Neural cell (in vitro differentiated cells): ENCODE data around the gene PER2. TPM values are rescaled to one million over a fixed set of nuclear protein-coding genes. Genes with fewer than 3 reads are reported as not detected.

ENCODE experiments used
- H2AFZ ChIP-seq: fragments of 200-600, 300-800 bp; sonication (generic), shearing (Covaris generic); 2 replicates; pipeline ENCODE4 v1.6.0; 2014; ENCODE audit warnings: low read depth, mild to moderate bottlenecking, antibody characterized with exemption, low read length, moderate library complexity
- H3F3A ChIP-seq: fragments of 200-600 bp; shearing (Covaris generic); 2 replicates; pipeline ENCODE4 v1.6.1; 2016; ENCODE audit warnings: mild to moderate bottlenecking, moderate library complexity, mixed read lengths, antibody characterized with exemption, low read length; ENCODE audit not compliant: insufficient read depth, poor library complexity, severe bottlenecking
- H3K27ac ChIP-seq: fragments of 200-600, 300-800 bp; sonication (generic), shearing (Covaris generic); 2 replicates; pipeline ENCODE4 v1.5.1; 2014; ENCODE audit warnings: mild to moderate bottlenecking, low read length, moderate library complexity
- H3K27me3 ChIP-seq: fragments of 300-800, 200-600 bp; sonication (generic), shearing (Covaris generic); 2 replicates; pipeline ENCODE4 v1.6.0; 2014; ENCODE audit warnings: mild to moderate bottlenecking, low read depth, low read length, moderate library complexity; ENCODE audit not compliant: insufficient read depth
- H3K36me3 ChIP-seq: fragments of 300-800, 200-600 bp; sonication (generic), shearing (Covaris generic); 2 replicates; pipeline ENCODE4 v1.5.1; 2014; ENCODE audit warnings: mild to moderate bottlenecking, antibody characterized with exemption, low read length, moderate library complexity; ENCODE audit not compliant: insufficient read depth
- H3K4me2 ChIP-seq: fragments of 300-800, 200-600 bp; sonication (generic), shearing (Covaris generic); 2 replicates; pipeline ENCODE4 v1.6.0; 2014; ENCODE audit warnings: mild to moderate bottlenecking, low read length
- H3K4me3 ChIP-seq: fragments of 300-800, 200-600 bp; sonication (generic), shearing (Covaris generic); 2 replicates; pipeline ENCODE4 v1.5.1; 2014; ENCODE audit warnings: mild to moderate bottlenecking, low read length, moderate library complexity
- H3K79me2 ChIP-seq: fragments of 200-600 bp; shearing (Covaris generic); replicated peaks from 2 replicates; pipeline ENCODE4 v1.6.0; 2014; ENCODE audit warnings: mild to moderate bottlenecking, low read length, moderate library complexity; ENCODE audit not compliant: insufficient read depth
- H3K9ac ChIP-seq: fragments of 300-800, 200-600 bp; sonication (generic), shearing (Covaris generic); 2 replicates; pipeline ENCODE4 v1.6.1; 2016; ENCODE audit warnings: mild to moderate bottlenecking, low read length, mixed read lengths
- H3K9me2 ChIP-seq: fragments of 200-600 bp; shearing (Covaris generic); 2 replicates; pipeline ENCODE4 v1.6.1; 2016; ENCODE audit warnings: mild to moderate bottlenecking, low read length, mixed read lengths; ENCODE audit not compliant: insufficient read depth
- H3K9me3 ChIP-seq: fragments of 200-600, 300-800 bp; sonication (generic), shearing (Covaris generic); 2 replicates; pipeline ENCODE4 v1.6.1; 2016; ENCODE audit warnings: mild to moderate bottlenecking, mixed run types, low read length, moderate library complexity, mixed read lengths
- H4K20me1 ChIP-seq: fragments of 200-600 bp; shearing (Covaris generic); 2 replicates; pipeline ENCODE4 v1.6.1; 2016; ENCODE audit warnings: mild to moderate bottlenecking, mixed run types; ENCODE audit not compliant: insufficient read depth
- CTCF ChIP-seq: fragments of 450-650 bp; IDR thresholded peaks from 2 replicates; pipeline ENCODE4 v1.5.1; 2014; ENCODE audit warnings: antibody characterized with exemption, mild to moderate bottlenecking, moderate library complexity; ENCODE audit not compliant: poor library complexity, severe bottlenecking
- EP300 ChIP-seq: fragments of 450-650 bp; conservative IDR thresholded peaks from 2 replicates; pipeline ENCODE4 v1.6.1; 2014; ENCODE audit warnings: antibody characterized with exemption, mild to moderate bottlenecking, moderate library complexity; ENCODE audit not compliant: poor library complexity, severe bottlenecking
- EZH2 ChIP-seq: fragments of 200-600, 300-800 bp; shearing (Covaris generic), sonication (generic); IDR thresholded peaks from 2 replicates; pipeline ENCODE4 v1.6.1; 2014; ENCODE audit warnings: antibody characterized with exemption, low read length, borderline replicate concordance, mild to moderate bottlenecking; ENCODE audit not compliant: insufficient read depth, poor library complexity, severe bottlenecking
- MXI1 ChIP-seq: fragments of 450-650 bp; conservative IDR thresholded peaks from 2 replicates; pipeline ENCODE4 v1.6.1; 2014; ENCODE audit warnings: antibody characterized with exemption, mild to moderate bottlenecking; ENCODE audit not compliant: poor library complexity, severe bottlenecking
- POLR2AphosphoS5 ChIP-seq: IDR thresholded peaks from 2 replicates; pipeline ENCODE4 v1.6.1; 2012
- RAD21 ChIP-seq: fragments of 450-650 bp; conservative IDR thresholded peaks from 2 replicates; pipeline ENCODE4 v1.6.1; 2014; ENCODE audit warnings: antibody characterized with exemption, mild to moderate bottlenecking, moderate library complexity
- SMC3 ChIP-seq: fragments of 450-650 bp; conservative IDR thresholded peaks from 2 replicates; pipeline ENCODE4 v1.6.1; 2014; ENCODE audit warnings: antibody characterized with exemption, mild to moderate bottlenecking, moderate library complexity; ENCODE audit not compliant: poor library complexity
- TAF1 ChIP-seq: IDR thresholded peaks from 2 replicates; pipeline ENCODE4 v1.6.1; 2012; ENCODE audit warnings: low read depth
- polyA plus RNA-seq: library from polyadenylated mRNA; depleted of rRNA; stranded (reverse); fragments of >200 nt; gene quantifications from 2 replicates; pipeline ENCODE4 v1.2.3, GENCODE V29; 2014
- TF ChIP-seq, protein P1 (sequence below): IDR thresholded peaks from 2 replicates; pipeline ENCODE4 v1.6.1; 2012; ENCODE audit warnings: borderline replicate concordance

PER2 gene
- polyA plus RNA-seq, 1 donor from 2014 or later = 3.2 TPM

DNA sequence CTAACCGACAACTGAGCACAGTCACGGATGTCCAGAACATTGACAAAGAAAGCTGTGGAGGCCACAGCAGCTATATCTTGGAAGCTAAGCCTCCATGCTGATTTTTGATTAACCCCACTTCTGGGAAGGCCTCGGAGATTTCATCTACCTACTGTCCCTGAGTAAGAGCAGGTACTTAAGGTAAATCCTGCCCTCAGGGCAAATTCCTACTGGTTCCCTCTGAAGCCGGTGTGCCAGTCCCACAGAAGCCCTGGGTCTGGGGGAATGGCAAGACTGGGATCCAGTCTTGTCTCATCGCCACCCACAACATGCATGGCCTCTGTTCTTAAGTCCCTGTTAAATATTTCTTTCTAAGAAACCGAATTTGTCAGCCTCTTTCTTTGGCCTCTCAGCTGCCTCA, 18.7 kb downstream of the PER2 start:
- Histone ChIP-seq H3K9me3 (no peaks in the 10 kb centered on the region), H4K20me1 (no peaks in the 10 kb centered on the region), H2AFZ (no peak overlapping the region), H3K36me3 (no peaks in the 10 kb centered on the region), H3K4me3 (no peak overlapping the region), H3K79me2 (no peaks in the 10 kb centered on the region), H3K4me2 (no peak overlapping the region), H3K27ac (no peak overlapping the region), H3K9ac (no peak overlapping the region), H3K27me3 (no peaks in the 10 kb centered on the region), H3K9me2 (no peaks in the 10 kb centered on the region), H3F3A (no peaks in the 10 kb centered on the region)
- TF ChIP-seq, protein P1, sequence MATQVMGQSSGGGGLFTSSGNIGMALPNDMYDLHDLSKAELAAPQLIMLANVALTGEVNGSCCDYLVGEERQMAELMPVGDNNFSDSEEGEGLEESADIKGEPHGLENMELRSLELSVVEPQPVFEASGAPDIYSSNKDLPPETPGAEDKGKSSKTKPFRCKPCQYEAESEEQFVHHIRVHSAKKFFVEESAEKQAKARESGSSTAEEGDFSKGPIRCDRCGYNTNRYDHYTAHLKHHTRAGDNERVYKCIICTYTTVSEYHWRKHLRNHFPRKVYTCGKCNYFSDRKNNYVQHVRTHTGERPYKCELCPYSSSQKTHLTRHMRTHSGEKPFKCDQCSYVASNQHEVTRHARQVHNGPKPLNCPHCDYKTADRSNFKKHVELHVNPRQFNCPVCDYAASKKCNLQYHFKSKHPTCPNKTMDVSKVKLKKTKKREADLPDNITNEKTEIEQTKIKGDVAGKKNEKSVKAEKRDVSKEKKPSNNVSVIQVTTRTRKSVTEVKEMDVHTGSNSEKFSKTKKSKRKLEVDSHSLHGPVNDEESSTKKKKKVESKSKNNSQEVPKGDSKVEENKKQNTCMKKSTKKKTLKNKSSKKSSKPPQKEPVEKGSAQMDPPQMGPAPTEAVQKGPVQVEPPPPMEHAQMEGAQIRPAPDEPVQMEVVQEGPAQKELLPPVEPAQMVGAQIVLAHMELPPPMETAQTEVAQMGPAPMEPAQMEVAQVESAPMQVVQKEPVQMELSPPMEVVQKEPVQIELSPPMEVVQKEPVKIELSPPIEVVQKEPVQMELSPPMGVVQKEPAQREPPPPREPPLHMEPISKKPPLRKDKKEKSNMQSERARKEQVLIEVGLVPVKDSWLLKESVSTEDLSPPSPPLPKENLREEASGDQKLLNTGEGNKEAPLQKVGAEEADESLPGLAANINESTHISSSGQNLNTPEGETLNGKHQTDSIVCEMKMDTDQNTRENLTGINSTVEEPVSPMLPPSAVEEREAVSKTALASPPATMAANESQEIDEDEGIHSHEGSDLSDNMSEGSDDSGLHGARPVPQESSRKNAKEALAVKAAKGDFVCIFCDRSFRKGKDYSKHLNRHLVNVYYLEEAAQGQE = no peak
- TF ChIP-seq EP300 = no peak
- no peak for TF ChIP-seq POLR2AphosphoS5
- no peak for TF ChIP-seq TAF1
- no peak for TF ChIP-seq EZH2
- TF ChIP-seq MXI1 = no peak
- no peak for TF ChIP-seq CTCF
- no peak for TF ChIP-seq SMC3

DNA sequence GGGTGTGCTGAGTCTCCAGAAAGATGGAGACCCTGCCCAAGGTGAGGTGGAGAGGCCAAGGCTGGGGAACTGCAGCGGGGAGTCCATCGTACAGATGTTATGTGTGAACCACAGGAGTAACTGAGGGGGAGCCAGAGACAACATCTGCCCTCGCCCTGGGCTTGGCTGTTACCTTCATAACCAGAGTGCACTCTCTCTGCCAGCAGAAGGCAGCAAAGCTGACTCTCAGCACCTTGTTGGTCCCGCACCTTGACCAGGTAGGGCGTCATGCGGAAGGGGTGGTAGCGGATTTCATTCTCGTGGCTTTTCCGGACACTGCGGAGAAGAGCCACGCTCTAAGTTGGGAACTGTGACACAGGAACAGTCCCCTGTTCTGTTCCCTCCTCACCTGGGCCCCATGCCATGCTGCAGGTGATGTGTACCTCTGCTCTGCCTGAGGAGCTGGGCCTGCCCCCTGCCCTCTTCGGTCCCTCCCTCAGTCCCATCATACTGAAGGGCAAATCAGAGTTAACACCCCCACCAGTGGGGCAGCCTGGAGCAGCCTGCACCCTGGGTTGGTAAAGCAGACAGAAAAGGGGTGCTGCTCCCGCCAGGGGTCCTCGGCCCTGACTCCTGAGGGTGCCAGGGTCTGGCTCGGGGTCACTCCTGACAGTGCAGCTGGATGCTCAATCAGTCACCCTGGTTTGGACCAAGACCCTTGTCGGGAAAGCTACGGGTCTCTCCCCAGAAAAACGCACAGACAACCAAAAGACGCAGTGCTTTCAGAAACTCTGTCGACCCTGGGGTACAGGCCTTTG, 20.3 kb downstream of the PER2 start:
- Histone ChIP-seq H3K4me3 (no peak overlapping the region), H3K79me2 (no peaks in the 10 kb centered on the region), H4K20me1 (no peaks in the 10 kb centered on the region), H3K27me3 (no peaks in the 10 kb centered on the region), H3K9me2 (no peaks in the 10 kb centered on the region), H3K4me2 (no peak overlapping the region), H3K27ac (no peak overlapping the region), H3K9me3 (no peaks in the 10 kb centered on the region), H2AFZ (no peak overlapping the region), H3K36me3 (no peaks in the 10 kb centered on the region), H3K9ac (no peak overlapping the region), H3F3A (no peaks in the 10 kb centered on the region)
- TF ChIP-seq RAD21 (no peak), EP300 (no peak), POLR2AphosphoS5 (no peak), SMC3 (no peak), CTCF (no peak), MXI1 (no peak), TAF1 (no peak), EZH2 (no peak)
- TF ChIP-seq, protein P1 = no peak
